HG03354 (cell line): ENCODE measurements around the gene GALNTL6.
A peak's percentile ranks its signal among the peaks of the same experiment; 100 is the strongest.

Experiments
- ATAC-seq: cut with Tn5 transposase; IDR thresholded peaks from one replicate; pipeline ENCODE4 v1.9.1; 2021; ENCODE audit warnings: mild to moderate bottlenecking; ENCODE audit not compliant: unreplicated experiment, poor library complexity, severe bottlenecking

Gene GALNTL6

DNA sequence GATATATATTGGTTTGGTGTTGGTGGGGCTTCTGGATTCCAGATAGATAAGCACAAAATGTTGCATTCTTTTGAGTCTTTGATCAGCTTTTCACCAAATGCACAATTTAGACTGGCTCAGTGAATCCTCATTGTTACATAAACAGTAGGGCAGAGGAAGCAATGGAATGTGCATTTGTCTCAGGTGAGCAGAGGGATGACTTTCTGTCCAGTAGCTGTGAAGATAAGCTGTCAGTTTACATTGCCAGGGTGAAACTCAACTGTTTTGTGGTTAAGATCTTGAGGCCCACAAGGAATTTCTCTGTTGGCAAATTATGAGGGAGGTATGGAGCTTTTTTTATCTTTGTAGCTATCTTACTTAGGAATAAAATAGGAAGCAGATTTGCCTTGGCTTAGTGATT, 168.0 kb downstream of the GALNTL6 start:
- ATAC-seq, result no peak

- ATAC-seq, result no peak
These were observed 171.0 kb downstream of the GALNTL6 start for GRCh38 chr4:171983935-171984805.

- ATAC-seq, result no peak
These were observed 171.9 kb downstream of the GALNTL6 start for GRCh38 chr4:171985129-171985528.

DNA sequence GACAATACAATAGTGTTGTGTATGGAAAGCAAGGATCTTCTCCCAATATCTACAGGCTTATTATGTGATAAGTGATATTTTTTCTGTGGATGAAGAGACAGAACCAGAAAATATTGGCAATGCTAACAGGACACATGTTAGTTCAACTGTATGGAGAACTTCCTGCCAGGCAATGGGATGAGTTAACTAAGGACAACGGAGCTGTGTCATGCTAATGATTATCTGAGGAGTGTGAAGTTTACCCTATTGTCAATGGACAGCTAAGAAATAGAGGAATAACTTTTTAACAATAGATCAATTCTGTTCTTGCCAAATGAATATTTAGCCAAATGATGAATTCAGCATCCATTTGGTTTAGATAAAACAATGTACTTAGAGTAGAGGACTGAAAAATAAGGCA, 180.0 kb downstream of the GALNTL6 start:
- no peak for ATAC-seq

DNA sequence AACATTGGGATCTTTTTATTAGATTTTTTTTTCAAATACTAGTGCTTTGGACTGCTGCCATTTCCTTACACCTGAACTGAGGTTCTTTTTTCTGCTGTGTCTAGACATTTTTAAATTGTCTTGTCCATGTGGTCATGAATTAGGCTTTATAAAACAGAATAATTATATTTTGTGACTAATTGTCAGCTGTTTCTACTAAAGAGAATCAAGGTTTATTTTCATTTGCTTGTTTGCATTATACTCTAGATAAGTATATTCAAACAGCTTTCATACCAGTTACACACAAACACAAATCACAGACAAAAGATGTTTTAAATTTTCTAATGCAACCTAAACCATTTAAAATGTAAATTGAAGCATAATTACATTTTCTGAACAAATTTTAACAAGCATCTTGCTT, 194.7 kb downstream of the GALNTL6 start:
- ATAC-seq, result no peak

DNA sequence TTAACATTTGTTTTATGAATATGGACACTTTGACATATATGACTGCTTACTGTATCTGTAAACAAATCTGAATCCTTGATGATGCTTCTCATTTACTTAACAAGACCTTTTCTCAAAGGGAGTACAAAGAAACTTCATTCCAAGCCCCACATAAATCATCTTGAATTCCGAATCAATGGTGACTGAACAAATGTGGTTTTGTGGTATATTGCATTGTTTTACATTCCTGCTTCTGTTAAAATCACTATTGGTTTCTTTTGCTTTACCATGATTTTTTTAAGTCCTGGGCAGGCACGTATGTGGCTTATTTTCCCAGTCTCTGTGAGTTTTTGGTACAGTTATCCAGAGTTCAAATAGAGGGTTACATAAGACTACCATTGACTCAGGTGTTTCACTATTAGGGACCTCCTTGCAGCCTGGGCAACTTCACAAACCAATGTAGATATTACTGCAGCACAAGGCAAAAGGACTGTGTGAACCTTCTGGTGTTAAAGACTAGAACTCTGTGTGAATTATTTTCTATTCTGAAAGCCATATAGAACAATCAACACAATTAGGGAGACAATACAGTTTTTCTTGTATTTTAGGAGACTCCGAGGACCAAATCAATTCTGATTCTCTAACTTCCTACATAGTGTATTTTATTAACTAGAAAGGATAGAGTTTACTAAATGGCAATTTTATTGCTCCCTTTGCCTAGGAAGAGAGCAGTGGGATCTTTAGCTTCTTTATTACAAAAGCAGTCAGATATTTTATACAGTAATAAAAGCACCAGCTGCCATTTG, 196.4 kb downstream of the GALNTL6 start:
- no peak for ATAC-seq

DNA sequence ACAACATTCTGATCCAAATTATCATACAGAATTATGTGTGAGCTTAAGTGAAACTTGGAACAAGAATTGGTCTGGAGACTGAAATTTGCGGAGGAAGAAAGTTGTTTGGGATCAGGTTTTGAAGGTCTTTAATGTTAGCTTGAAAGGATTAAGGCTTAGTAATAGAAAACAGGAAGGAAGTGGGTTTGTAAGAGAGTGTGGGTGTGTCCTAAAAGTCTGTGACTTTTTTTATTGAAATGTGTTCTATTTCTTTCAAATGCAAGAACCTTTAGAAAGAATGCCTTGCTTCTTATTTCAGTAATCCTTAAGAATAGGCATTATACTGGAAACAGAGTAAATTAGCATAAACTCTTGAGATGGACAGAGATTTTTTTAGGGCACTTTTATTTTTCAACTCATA, 198.0 kb downstream of the GALNTL6 start:
- ATAC-seq, result no peak

GRCh38 chr4:172018358-172018757, 205.2 kb downstream of the GALNTL6 start:
- no peak for ATAC-seq

- ATAC-seq, result no peak
These were observed 222.4 kb downstream of the GALNTL6 start for GRCh38 chr4:172035562-172035961.

DNA sequence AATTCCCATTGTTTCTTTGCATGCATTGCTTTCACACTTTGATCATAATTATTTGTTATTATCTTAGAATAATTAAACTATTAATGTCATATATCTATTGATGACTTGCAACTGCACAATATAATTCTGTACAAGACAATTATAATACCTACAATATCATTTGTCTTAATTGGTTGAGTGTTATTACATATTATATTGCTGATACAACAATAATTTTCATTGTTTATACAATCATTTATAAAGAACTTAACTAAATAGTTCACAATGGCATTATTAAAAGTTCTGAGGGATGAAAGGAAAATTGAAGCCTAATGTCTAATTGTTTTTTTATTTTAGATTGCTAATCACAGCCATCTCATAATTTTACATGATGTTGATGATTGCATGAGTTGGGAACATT, 227.6 kb downstream of the GALNTL6 start:
- ATAC-seq, result no peak

GRCh38 chr4:172042714-172043114, 229.5 kb downstream of the GALNTL6 start:
- peak; percentile 49 for ATAC-seq

GRCh38 chr4:172045981-172046380, 232.8 kb downstream of the GALNTL6 start:
- no peak for ATAC-seq

DNA sequence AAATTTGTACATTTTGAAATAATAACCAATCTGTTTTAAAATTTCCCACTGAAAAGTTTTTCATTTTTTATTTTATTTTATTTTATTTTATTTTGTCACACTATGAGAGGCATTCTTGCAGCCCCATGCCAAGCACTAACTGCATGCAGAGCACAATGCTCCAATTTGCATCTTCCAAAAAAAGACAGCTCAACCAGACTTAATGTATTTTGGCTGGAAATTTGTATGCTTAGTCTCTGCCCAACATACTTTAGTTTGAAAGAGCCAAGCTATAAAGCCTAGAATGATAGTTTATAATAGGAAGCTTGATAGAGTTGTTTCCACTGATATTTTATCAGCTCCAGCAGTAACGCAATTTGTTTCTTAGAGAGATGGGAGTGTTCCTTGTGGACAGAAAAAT, 235.5 kb downstream of the GALNTL6 start:
- no peak for ATAC-seq

- ATAC-seq, result no peak
These were observed 237.7 kb downstream of the GALNTL6 start for GRCh38 chr4:172050911-172051310.

- ATAC-seq, result peak; percentile 85
These were observed 241.8 kb downstream of the GALNTL6 start for GRCh38 chr4:172055046-172055445.

DNA sequence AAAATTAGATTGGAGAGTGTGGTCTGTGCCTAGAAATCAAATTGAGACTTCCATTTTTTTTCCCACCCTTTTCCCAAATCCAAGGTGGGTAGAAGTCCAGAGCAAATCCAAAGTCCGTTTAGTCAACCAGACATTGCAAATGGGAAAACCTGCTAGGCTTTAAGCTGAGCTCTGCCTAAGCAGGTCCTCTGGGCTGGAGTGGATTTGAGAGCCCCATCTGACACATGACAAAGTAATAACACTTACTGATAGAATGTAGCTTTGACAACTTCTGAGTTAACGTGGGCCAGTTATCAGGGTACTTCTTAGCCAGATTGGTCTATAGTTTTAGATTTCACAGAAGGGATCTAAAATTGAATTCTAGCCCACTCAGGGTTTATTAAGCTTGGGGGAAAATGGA, 242.3 kb downstream of the GALNTL6 start:
- no peak for ATAC-seq

GRCh38 chr4:172061204-172061603, 248.0 kb downstream of the GALNTL6 start:
- ATAC-seq, result no peak

DNA sequence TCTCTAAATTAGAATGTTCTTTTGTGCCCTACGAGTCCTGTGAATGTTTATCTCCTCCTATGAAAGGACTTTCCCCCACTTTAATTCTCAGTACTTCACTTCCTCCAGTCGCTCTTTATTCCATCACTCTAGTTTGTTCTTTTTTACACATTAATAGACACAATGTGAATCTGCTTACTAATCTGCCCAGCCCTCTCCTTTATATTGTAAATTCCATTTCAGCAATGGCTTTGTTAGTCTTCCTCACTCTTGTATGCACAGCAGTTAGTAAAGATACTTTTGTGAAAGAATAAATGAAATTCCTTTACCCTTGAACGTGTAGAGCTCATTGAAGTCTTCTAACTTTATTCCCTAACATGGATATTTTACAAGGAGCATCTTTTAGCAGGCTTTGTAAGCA, 255.3 kb downstream of the GALNTL6 start:
- no peak for ATAC-seq

- no peak for ATAC-seq
These were observed 260.4 kb downstream of the GALNTL6 start for GRCh38 chr4:172073590-172073989.

GRCh38 chr4:172083272-172083671, 270.1 kb downstream of the GALNTL6 start:
- ATAC-seq, result no peak

DNA sequence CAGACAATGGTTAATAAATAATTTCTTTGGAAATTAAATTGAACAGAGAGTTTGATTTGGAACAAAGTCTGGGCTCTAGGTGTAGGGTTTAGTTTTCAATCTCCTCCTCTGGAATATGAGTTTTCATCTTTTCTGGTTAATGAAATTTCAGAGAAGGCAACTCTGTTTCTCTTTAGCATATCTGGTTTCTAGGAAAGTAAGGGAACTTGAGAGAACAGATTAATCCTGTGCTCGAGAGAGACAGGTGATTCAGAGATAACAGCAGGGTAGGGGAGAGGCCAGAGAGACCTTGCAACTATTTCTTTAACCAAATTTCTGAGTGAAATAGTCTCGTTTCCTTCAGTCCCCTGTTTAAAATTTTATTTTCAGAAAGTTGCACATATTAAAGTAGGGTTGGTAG, 275.4 kb downstream of the GALNTL6 start:
- ATAC-seq, result no peak
